Liver (tissue), 3 donors: ENCODE data around the gene NKTR.

Experiments
- CTCF ChIP-seq: fragments of 150-350 bp; IDR thresholded peaks from 2 replicates; pipeline ENCODE4 v1.5.1; 2017; ENCODE audit warnings: improper control_type of control experiment, low read depth, low read length; ENCODE audit not compliant: missing input control
- FOXA2 ChIP-seq: IDR thresholded peaks from 2 replicates; pipeline ENCODE4 v1.6.1; 2016; ENCODE audit warnings: antibody characterized with exemption
- GABPA ChIP-seq, 2 donors: IDR thresholded peaks in 1 of 2; conservative IDR thresholded peaks in 1 of 2; 2 replicates each; pipeline ENCODE4 v1.6.1; 2016; ENCODE audit warnings: antibody characterized with exemption in 2 of 2, mild to moderate bottlenecking in 1 of 2, moderate library complexity in 1 of 2
- HNF4A ChIP-seq, 2 donors: conservative IDR thresholded peaks; 2 replicates each; pipeline ENCODE4 v1.6.1; 2016; ENCODE audit warnings: antibody characterized with exemption in 2 of 2, mild to moderate bottlenecking in 2 of 2
- NR2F2 ChIP-seq: IDR thresholded peaks from 2 replicates; pipeline ENCODE4 v1.6.1; 2016; ENCODE audit warnings: antibody characterized with exemption
- RAD21 ChIP-seq, 2 donors: IDR thresholded peaks; 2 replicates each; pipeline ENCODE4 v1.6.1; 2016; ENCODE audit warnings: antibody characterized with exemption in 2 of 2, mild to moderate bottlenecking in 2 of 2
- REST ChIP-seq: IDR thresholded peaks from 2 replicates; pipeline ENCODE4 v1.6.1; 2016; ENCODE audit warnings: antibody characterized with exemption, mild to moderate bottlenecking
- RXRA ChIP-seq, 2 donors: IDR thresholded peaks; 2 replicates each; pipeline ENCODE4 v1.6.1; 2017 to 2018; ENCODE audit warnings: antibody characterized with exemption in 2 of 2, mild to moderate bottlenecking in 1 of 2
- TAF1 ChIP-seq: conservative IDR thresholded peaks from 2 replicates; pipeline ENCODE4 v1.6.1; 2016; ENCODE audit warnings: antibody characterized with exemption, mild to moderate bottlenecking
- YY1 ChIP-seq: IDR thresholded peaks from 2 replicates; pipeline ENCODE4 v1.6.1; 2016; ENCODE audit warnings: antibody characterized with exemption, mild to moderate bottlenecking
- ZBTB33 ChIP-seq: IDR thresholded peaks from 2 replicates; pipeline ENCODE4 v1.6.1; 2016; ENCODE audit warnings: antibody characterized with exemption
- TF ChIP-seq, protein P1 (sequence below): IDR thresholded peaks from 2 replicates; pipeline ENCODE4 v1.6.1; 2016; ENCODE audit warnings: antibody characterized with exemption
- donor health status: healthy.
- donor health status: healthy.

DNA sequence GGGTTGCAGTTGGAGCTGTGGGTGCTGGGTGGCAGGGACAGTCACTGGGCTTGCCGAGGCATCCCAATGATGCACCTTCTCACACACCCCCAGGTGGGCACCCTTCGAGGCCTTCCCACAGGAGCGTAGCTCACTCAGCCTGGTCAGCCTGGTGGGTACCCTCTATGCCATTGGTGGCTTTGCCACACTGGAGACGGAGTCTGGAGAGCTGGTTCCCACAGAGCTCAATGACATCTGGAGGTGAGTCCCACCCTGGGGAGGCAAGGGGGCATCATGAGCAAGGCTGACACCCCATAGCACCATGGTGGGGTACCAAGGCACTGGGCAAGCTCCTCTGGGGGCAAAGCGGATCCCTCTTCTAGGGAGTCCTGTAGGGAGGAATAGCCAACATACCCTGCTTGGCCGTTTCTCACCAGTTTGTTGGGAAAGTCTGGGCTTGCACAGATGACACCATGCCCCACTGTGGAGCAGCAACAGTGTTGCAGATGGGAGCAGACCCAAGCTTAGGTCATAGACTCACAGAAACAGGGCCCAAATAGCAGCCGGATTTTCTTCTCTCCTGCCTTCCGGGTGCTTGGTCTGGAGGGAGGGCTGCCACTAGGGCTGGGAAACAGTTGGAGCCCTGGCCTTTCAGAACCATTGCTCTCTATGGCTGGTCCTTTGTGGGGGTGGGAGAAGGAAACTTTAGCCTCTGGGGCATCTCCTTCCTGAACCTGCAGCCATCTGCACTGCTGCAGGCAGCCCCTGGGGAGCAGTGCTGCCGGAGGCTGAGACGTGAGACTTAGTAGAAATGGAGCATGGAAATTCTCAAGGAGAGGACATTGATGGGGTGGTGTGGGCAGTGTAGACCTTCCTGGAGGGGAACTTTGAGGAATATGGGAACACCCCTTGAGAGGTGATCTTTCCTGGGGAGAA, 90.5 kb downstream of the NKTR start:
- TF ChIP-seq ZBTB33 = no peak
- TF ChIP-seq REST = no peak
- TF ChIP-seq YY1 = no peak
- no peak for TF ChIP-seq CTCF
- TF ChIP-seq, protein P1, sequence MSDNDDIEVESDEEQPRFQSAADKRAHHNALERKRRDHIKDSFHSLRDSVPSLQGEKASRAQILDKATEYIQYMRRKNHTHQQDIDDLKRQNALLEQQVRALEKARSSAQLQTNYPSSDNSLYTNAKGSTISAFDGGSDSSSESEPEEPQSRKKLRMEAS = no peak
- TF ChIP-seq FOXA2 = no peak
- TF ChIP-seq HNF4A (conservative IDR thresholded peaks at IDR 0.05) = no peak
- TF ChIP-seq RAD21 (IDR thresholded peaks at IDR 0.05) = no peak
- TF ChIP-seq NR2F2 = no peak
- no peak for TF ChIP-seq TAF1
- no peak for TF ChIP-seq GABPA (IDR thresholded peaks at IDR 0.05 in 1 of 2, conservative IDR thresholded peaks at IDR 0.05 in 1 of 2)
- TF ChIP-seq RXRA (IDR thresholded peaks at IDR 0.05) = no peak
